Ishikawa (cell line): Measurements from ENCODE around the gene CEMP1.

Source experiments
- CEBPB ChIP-seq: IDR thresholded peaks from 2 replicates; pipeline ENCODE4 v1.6.1; 2012
- CREB1 ChIP-seq: IDR thresholded peaks from 2 replicates; pipeline ENCODE4 v1.6.1; 2012; ENCODE audit warnings: low read depth
- EGR1 ChIP-seq: IDR thresholded peaks from 2 replicates; pipeline ENCODE4 v1.6.1; 2012
- EP300 ChIP-seq: IDR thresholded peaks from 2 replicates; pipeline ENCODE4 v1.6.1; 2012; ENCODE audit warnings: borderline replicate concordance
- FOXM1 ChIP-seq: IDR thresholded peaks from 2 replicates; pipeline ENCODE4 v1.6.1; 2012; ENCODE audit warnings: low read depth, borderline replicate concordance
- MAX ChIP-seq: IDR thresholded peaks from 2 replicates; pipeline ENCODE4 v1.6.1; 2012
- NFIC ChIP-seq: IDR thresholded peaks from 2 replicates; pipeline ENCODE4 v1.6.1; 2012
- RAD21 ChIP-seq: IDR thresholded peaks from 2 replicates; pipeline ENCODE4 v1.6.1; 2012; ENCODE audit warnings: low read depth
- REST ChIP-seq: IDR thresholded peaks from 2 replicates; pipeline ENCODE4 v1.6.1; 2012; ENCODE audit warnings: low read depth, mild to moderate bottlenecking
- TAF1 ChIP-seq: IDR thresholded peaks from 2 replicates; pipeline ENCODE4 v1.6.1; 2012; ENCODE audit warnings: low read depth, mild to moderate bottlenecking
- TCF12 ChIP-seq: IDR thresholded peaks from 2 replicates; pipeline ENCODE4 v1.6.1; 2012; ENCODE audit warnings: low read depth
- TEAD4 ChIP-seq: IDR thresholded peaks from 2 replicates; pipeline ENCODE4 v1.6.1; 2012
- USF1 ChIP-seq: IDR thresholded peaks from 2 replicates; pipeline ENCODE4 v1.6.1; 2012
- YY1 ChIP-seq: IDR thresholded peaks from 2 replicates; pipeline ENCODE4 v1.6.1; 2012; ENCODE audit warnings: low read depth
- ZBTB7A ChIP-seq: IDR thresholded peaks from 2 replicates; pipeline ENCODE4 v1.6.1; 2012; ENCODE audit warnings: low read depth

Gene CEMP1

GRCh38 chr16:2527784-2528100, 3.5 kb downstream of the CEMP1 start:
- TF ChIP-seq RAD21: no peak
- TF ChIP-seq REST: no peak
- no peak for TF ChIP-seq TEAD4
- no peak for TF ChIP-seq EP300
- TF ChIP-seq CEBPB: no peak
- TF ChIP-seq USF1: no peak
- no peak for TF ChIP-seq NFIC
- no peak for TF ChIP-seq TCF12
- TF ChIP-seq FOXM1: no peak
- TF ChIP-seq EGR1: no peak
- no peak for TF ChIP-seq TAF1
- TF ChIP-seq YY1: no peak
- TF ChIP-seq MAX: no peak

GRCh38 chr16:2527071-2527783, 4.0 kb downstream of the CEMP1 start:
- TF ChIP-seq TCF12: no peak

GRCh38 chr16:2526135-2526534, 5.1 kb downstream of the CEMP1 start:
- TF ChIP-seq FOXM1 (no peak), MAX (no peak), YY1 (no peak), CEBPB (no peak), EP300 (no peak), TEAD4 (no peak), TAF1 (no peak), REST (no peak), ZBTB7A (no peak), CREB1 (no peak), RAD21 (no peak), USF1 (no peak), EGR1 (no peak), NFIC (no peak), TCF12 (no peak)

GRCh38 chr16:2524339-2524938, 6.8 kb downstream of the CEMP1 start:
- no peak for TF ChIP-seq TCF12
- TF ChIP-seq NFIC: no peak

- TF ChIP-seq CEBPB (no peak), REST (no peak), EP300 (no peak), EGR1 (no peak), MAX (no peak), YY1 (no peak), TCF12 (no peak), TAF1 (no peak), USF1 (no peak), ZBTB7A (no peak), TEAD4 (no peak), RAD21 (no peak), CREB1 (no peak), NFIC (no peak), FOXM1 (no peak)
These were observed 7.4 kb downstream of the CEMP1 start for GRCh38 chr16:2523801-2524231.
